Mesothelial cell of epicardium (in vitro differentiated cells): Measurements from ENCODE around the gene HMCN1. TPM values are rescaled to one million over a fixed set of nuclear protein-coding genes. Genes with fewer than 3 reads are reported as not detected.

Source experiments
- DNase-seq, 2 experiments: peaks; one replicate each; pipeline ENCODE4 v3.0.0; 2021; ENCODE audit warnings: low spot score in 2 of 2; ENCODE audit not compliant: unreplicated experiment in 2 of 2
- H3K27ac Mint-ChIP-seq: 2 replicates; pipeline ENCODE4 v1.8.0; 2021; ENCODE audit warnings: mixed read lengths
- H3K27me3 Mint-ChIP-seq: 2 replicates; pipeline ENCODE4 v1.8.0; 2021; ENCODE audit warnings: low read depth, mixed read lengths
- H3K36me3 Mint-ChIP-seq: 2 replicates; pipeline ENCODE4 v1.8.0; 2021; ENCODE audit warnings: mixed read lengths
- H3K4me1 Mint-ChIP-seq: 2 replicates; pipeline ENCODE4 v1.8.0; 2021; ENCODE audit warnings: mixed read lengths
- H3K4me3 Mint-ChIP-seq: 2 replicates; pipeline ENCODE4 v1.8.0; 2021; ENCODE audit warnings: mild to moderate bottlenecking, moderate library complexity, mixed read lengths
- H3K9me3 Mint-ChIP-seq: 2 replicates; pipeline ENCODE4 v1.8.0; 2021; ENCODE audit warnings: mixed read lengths
- total RNA-seq: library from RNA; stranded (reverse); gene quantifications from 3 replicates; pipeline ENCODE4 v1.2.1, GENCODE V29; 2021
- TF ChIP-seq, protein P1 (sequence below): fragments of 200-600 bp; sonication (generic); IDR thresholded peaks from one replicate; pipeline ENCODE4 v1.5.0; 2021; ENCODE audit warnings: antibody characterized with exemption; ENCODE audit not compliant: unreplicated experiment

Gene HMCN1
- total RNA-seq, 1 donor from 2014 or later: 48.8 TPM

GRCh38 chr1:186187601-186188000 is 453.4 kb downstream of the HMCN1 start:
- H3K27me3 Mint-ChIP-seq: no peaks in the 10 kb centered on the region
- DNase-seq: no peak
- H3K36me3 Mint-ChIP-seq: peaks cover 13% of the 10 kb centered on the region
- TF ChIP-seq, protein P1, sequence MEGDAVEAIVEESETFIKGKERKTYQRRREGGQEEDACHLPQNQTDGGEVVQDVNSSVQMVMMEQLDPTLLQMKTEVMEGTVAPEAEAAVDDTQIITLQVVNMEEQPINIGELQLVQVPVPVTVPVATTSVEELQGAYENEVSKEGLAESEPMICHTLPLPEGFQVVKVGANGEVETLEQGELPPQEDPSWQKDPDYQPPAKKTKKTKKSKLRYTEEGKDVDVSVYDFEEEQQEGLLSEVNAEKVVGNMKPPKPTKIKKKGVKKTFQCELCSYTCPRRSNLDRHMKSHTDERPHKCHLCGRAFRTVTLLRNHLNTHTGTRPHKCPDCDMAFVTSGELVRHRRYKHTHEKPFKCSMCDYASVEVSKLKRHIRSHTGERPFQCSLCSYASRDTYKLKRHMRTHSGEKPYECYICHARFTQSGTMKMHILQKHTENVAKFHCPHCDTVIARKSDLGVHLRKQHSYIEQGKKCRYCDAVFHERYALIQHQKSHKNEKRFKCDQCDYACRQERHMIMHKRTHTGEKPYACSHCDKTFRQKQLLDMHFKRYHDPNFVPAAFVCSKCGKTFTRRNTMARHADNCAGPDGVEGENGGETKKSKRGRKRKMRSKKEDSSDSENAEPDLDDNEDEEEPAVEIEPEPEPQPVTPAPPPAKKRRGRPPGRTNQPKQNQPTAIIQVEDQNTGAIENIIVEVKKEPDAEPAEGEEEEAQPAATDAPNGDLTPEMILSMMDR: no peak
- no peak overlapping the region for H3K27ac Mint-ChIP-seq
- no peaks in the 10 kb centered on the region for H3K9me3 Mint-ChIP-seq
- peaks cover 12% of the 10 kb centered on the region for H3K4me1 Mint-ChIP-seq
- H3K4me3 Mint-ChIP-seq: no peak overlapping the region

DNA sequence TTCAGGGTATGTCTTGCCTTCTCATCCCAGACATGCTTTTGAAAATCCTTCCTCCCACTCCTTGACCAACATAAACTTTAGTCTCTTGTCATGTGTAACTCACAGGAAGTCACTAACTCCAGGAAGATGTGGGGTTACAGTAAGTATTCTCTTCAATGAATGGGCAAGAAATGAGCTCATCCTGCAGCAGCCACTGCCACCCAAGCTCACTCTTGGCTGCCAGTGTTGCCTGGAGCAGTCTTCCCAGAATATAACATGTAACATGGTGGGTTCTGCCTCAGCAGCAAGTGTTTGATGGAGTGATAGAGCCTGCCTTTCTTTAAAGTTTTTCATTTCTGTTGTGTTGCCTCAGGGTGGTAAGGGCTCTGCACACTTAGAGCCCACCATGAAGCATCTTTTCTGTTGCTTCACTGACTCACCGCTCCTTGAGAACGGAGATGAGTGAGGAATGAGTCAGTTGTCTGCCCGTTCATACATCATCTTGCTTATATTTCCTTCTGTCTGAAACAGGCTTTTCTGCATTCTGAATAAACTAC is 453.9 kb downstream of the HMCN1 start:
- Mint-ChIP-seq H3K36me3 (peaks cover 13% of the 10 kb centered on the region), H3K4me3 (no peak overlapping the region), H3K27ac (no peak overlapping the region), H3K4me1 (peaks cover 12% of the 10 kb centered on the region), H3K9me3 (no peaks in the 10 kb centered on the region), H3K27me3 (no peaks in the 10 kb centered on the region)
- TF ChIP-seq, protein P1: no peak
- DNase-seq: no peak

- H3K4me1 Mint-ChIP-seq: peaks cover 12% of the 10 kb centered on the region
- TF ChIP-seq, protein P1: no peak
- DNase-seq: no peak
- peaks cover 5% of the 10 kb centered on the region for H3K9me3 Mint-ChIP-seq
- H3K27ac Mint-ChIP-seq: no peak overlapping the region
- H3K4me3 Mint-ChIP-seq: no peak overlapping the region
- H3K36me3 Mint-ChIP-seq: peaks cover 16% of the 10 kb centered on the region
- no peaks in the 10 kb centered on the region for H3K27me3 Mint-ChIP-seq
Observed at GRCh38 chr1:186188736-186189135, 454.5 kb downstream of the HMCN1 start.

GRCh38 chr1:186189156-186189555 is 455.0 kb downstream of the HMCN1 start:
- peaks cover 9% of the 10 kb centered on the region for H3K4me1 Mint-ChIP-seq
- TF ChIP-seq, protein P1: no peak
- H3K9me3 Mint-ChIP-seq: peaks cover 8% of the 10 kb centered on the region
- DNase-seq: no peak
- peaks cover 16% of the 10 kb centered on the region for H3K36me3 Mint-ChIP-seq
- H3K27me3 Mint-ChIP-seq: no peaks in the 10 kb centered on the region
- no peak overlapping the region for H3K27ac Mint-ChIP-seq
- no peak overlapping the region for H3K4me3 Mint-ChIP-seq

DNA sequence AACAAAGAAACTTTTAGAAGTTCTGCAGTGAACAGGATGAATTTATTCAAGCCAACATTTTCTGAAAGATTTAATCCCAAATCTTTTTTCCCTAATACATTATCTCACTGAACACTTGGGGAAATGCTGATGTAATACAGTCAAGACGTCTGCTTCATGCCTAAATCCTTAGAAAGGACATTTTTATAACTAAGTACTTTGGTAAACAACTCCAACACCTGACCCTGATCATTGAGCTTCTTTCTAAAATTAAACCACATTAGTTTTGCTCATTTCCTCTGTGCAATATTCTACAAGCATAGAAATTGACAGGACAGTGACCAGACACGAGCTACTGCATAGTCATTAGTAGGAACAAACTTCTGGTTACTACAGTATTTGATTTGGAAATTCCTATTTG is 457.3 kb downstream of the HMCN1 start:
- TF ChIP-seq, protein P1: no peak
- Mint-ChIP-seq H3K27ac (no peak overlapping the region), H3K4me3 (no peak overlapping the region), H3K36me3 (peaks cover 16% of the 10 kb centered on the region), H3K9me3 (peaks cover 14% of the 10 kb centered on the region), H3K4me1 (peaks cover 5% of the 10 kb centered on the region), H3K27me3 (no peaks in the 10 kb centered on the region)
- DNase-seq: no peak

DNA sequence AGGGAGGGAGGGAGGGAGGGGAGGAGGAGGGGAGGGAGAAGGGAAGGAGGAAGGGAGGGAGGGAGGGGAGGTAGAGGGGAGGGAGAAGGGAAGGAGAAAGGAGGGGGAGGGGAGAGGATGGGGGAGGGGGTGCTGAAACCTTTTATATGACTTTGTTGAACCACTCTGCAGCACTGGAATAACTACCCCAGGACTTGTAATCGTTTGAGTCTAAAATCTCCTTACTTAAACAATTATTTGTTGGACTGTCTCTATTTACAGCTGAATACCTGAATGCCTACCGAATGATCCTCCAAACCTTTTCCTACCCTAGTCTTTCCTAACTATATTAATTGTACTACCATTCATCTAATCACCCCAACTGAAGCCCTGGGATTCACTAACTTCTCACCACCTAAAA is 459.0 kb downstream of the HMCN1 start:
- H3K27me3 Mint-ChIP-seq: no peaks in the 10 kb centered on the region
- no peak for DNase-seq
- H3K36me3 Mint-ChIP-seq: peaks cover 16% of the 10 kb centered on the region
- H3K27ac Mint-ChIP-seq: no peak overlapping the region
- no peak overlapping the region for H3K4me3 Mint-ChIP-seq
- TF ChIP-seq, protein P1: no peak
- peaks cover 4% of the 10 kb centered on the region for H3K4me1 Mint-ChIP-seq
- peaks cover 17% of the 10 kb centered on the region for H3K9me3 Mint-ChIP-seq
